Panc1 (cell line): ENCODE measurements around the gene ATP9A.

Source experiments
- CTCF ChIP-seq: fragments of 450-650 bp; IDR thresholded peaks from 2 replicates; pipeline ENCODE4 v1.5.1; 2017; ENCODE audit warnings: mild to moderate bottlenecking
- POLR2AphosphoS5 ChIP-seq: IDR thresholded peaks from 2 replicates; pipeline ENCODE4 v1.6.1; 2012; ENCODE audit warnings: mild to moderate bottlenecking, low read depth, low read length, moderate library complexity
- REST ChIP-seq, 2 experiments: IDR thresholded peaks; 2 replicates each; pipeline ENCODE4 v1.6.1; 2011 to 2012; ENCODE audit warnings: low read depth in 2 of 2, control low read depth in 1 of 2, low read length in 1 of 2, mild to moderate bottlenecking in 1 of 2, moderate library complexity in 1 of 2; ENCODE audit not compliant: insufficient read depth in 1 of 2

- TF ChIP-seq CTCF (no peak), REST (IDR thresholded peaks at IDR 0.05; ENCODE audit: insufficient read depth in 1 of 2, low read depth in 2 of 2, low read length in 1 of 2) (no peak), POLR2AphosphoS5 (no peak)
Observed at GRCh38 chr20:51577432-51578144, 190.6 kb downstream of the ATP9A start.
